Measurements from ENCODE around the gene NRCAM. TPM values are rescaled to one million over a fixed set of nuclear protein-coding genes. Genes with fewer than 3 reads are reported as not detected.

The NRCAM gene
- total and polyA plus RNA-seq, 2 experiments from 2014 or later: 0.76 to 3.9 TPM

GRCh38 chr7:108434010-108434409, 22.2 kb downstream of the NRCAM start:
- Histone ChIP-seq H3K27ac (no peak overlapping the region), H3K4me3 (no peak overlapping the region), H3K36me3 (no peaks in the 10 kb centered on the region), H3K27me3 (no peaks in the 10 kb centered on the region), H3K9me3 (ENCODE audit: low read depth) (no peaks in the 10 kb centered on the region), H3K4me1 (ENCODE audit: low read depth) (no peaks in the 10 kb centered on the region)
- DNase-seq (ENCODE audit: low read depth in 1 of 2, low spot score in 1 of 2): no peak
- TF ChIP-seq, protein P1, sequence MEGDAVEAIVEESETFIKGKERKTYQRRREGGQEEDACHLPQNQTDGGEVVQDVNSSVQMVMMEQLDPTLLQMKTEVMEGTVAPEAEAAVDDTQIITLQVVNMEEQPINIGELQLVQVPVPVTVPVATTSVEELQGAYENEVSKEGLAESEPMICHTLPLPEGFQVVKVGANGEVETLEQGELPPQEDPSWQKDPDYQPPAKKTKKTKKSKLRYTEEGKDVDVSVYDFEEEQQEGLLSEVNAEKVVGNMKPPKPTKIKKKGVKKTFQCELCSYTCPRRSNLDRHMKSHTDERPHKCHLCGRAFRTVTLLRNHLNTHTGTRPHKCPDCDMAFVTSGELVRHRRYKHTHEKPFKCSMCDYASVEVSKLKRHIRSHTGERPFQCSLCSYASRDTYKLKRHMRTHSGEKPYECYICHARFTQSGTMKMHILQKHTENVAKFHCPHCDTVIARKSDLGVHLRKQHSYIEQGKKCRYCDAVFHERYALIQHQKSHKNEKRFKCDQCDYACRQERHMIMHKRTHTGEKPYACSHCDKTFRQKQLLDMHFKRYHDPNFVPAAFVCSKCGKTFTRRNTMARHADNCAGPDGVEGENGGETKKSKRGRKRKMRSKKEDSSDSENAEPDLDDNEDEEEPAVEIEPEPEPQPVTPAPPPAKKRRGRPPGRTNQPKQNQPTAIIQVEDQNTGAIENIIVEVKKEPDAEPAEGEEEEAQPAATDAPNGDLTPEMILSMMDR (IDR thresholded peaks at IDR 0.05; ENCODE audit: low read depth, low read length): no peak

DNA sequence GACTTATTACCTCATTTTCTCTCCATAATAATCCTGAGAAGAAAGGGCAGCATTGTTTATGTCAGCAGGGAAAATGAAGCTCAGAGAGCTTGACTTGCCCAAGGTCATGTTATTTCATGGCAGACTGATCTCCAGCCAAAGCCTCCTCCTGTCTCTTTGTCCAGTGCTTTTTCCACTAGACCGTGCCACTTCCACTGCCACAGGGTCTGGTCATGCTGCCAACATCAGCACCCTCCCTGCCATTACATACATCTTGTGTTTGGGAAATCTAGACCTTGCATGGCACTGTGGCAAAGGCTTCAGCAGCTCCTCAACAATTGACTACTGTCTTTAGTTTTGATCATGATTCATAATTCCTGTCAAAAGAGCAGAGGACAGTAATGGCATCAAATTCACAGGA, 25.1 kb downstream of the NRCAM start:
- Histone ChIP-seq H3K36me3 (no peaks in the 10 kb centered on the region), H3K27ac (no peak overlapping the region), H3K27me3 (no peaks in the 10 kb centered on the region), H3K4me1 (ENCODE audit: low read depth) (no peaks in the 10 kb centered on the region), H3K9me3 (ENCODE audit: low read depth) (no peaks in the 10 kb centered on the region), H3K4me3 (no peak overlapping the region)
- TF ChIP-seq, protein P1 (IDR thresholded peaks at IDR 0.05; ENCODE audit: low read depth, low read length): no peak
- no peak for DNase-seq (ENCODE audit: low read depth in 1 of 2, low spot score in 1 of 2)

DNA sequence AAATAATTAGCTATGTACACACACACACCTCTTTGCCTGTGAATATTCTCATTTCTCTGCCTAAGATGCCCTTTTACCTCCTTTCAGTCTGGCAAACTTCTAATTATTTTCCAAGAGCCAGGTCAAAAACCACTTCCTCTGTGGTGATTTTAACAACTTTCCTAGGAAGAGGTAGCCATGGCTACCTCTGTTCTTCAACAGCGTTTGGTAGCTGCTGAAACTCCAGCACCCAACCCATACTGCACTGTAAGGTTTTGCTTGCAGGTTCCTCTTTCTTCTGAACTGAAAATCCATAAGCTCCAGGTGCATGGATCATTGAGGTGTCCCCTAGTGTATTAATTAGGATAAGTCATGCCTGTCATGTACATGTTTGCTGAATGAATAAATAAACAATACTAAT, 25.6 kb downstream of the NRCAM start:
- H3K27me3 ChIP-seq: no peaks in the 10 kb centered on the region
- no peak for DNase-seq (ENCODE audit: low read depth in 1 of 2, low spot score in 1 of 2)
- H3K4me1 ChIP-seq (ENCODE audit: low read depth): no peaks in the 10 kb centered on the region
- H3K36me3 ChIP-seq: no peaks in the 10 kb centered on the region
- TF ChIP-seq, protein P1 (IDR thresholded peaks at IDR 0.05; ENCODE audit: low read depth, low read length): no peak
- H3K4me3 ChIP-seq: no peak overlapping the region
- no peak overlapping the region for H3K27ac ChIP-seq
- no peaks in the 10 kb centered on the region for H3K9me3 ChIP-seq (ENCODE audit: low read depth)

GRCh38 chr7:108427766-108428165, 28.5 kb downstream of the NRCAM start:
- H3K4me1 ChIP-seq (ENCODE audit: low read depth): no peaks in the 10 kb centered on the region

GRCh38 chr7:108425714-108426275, 30.4 kb downstream of the NRCAM start:
- DNase-seq (ENCODE audit: low read depth in 1 of 2, low spot score in 1 of 2): no peak
- Histone ChIP-seq H3K4me3 (no peak overlapping the region), H3K9me3 (ENCODE audit: low read depth) (no peaks in the 10 kb centered on the region), H3K27me3 (no peaks in the 10 kb centered on the region), H3K27ac (no peak overlapping the region), H3K36me3 (no peaks in the 10 kb centered on the region), H3K4me1 (ENCODE audit: low read depth) (no peaks in the 10 kb centered on the region)
- TF ChIP-seq, protein P1 (IDR thresholded peaks at IDR 0.05; ENCODE audit: low read depth, low read length): no peak

More at GRCh38 chr7:108427766-108428165, 28.5 kb downstream of the NRCAM start:
- Histone ChIP-seq H3K27me3 (no peaks in the 10 kb centered on the region), H3K9me3 (ENCODE audit: low read depth) (no peaks in the 10 kb centered on the region), H3K27ac (no peak overlapping the region), H3K4me3 (no peak overlapping the region), H3K36me3 (no peaks in the 10 kb centered on the region)
- no peak for DNase-seq (ENCODE audit: low read depth in 1 of 2, low spot score in 1 of 2)
- TF ChIP-seq, protein P1 (IDR thresholded peaks at IDR 0.05; ENCODE audit: low read depth, low read length): no peak

All from cardiac muscle cell (in vitro differentiated cells and primary cell).